OCI-LY7 (cell line): ENCODE results near the gene FBXL17. TPM values are rescaled to one million over a fixed set of nuclear protein-coding genes. Genes with fewer than 3 reads are reported as not detected.

Experiments used
- BruUV-seq: library from RNA; stranded (reverse); fragments of 400-500 nt; replicated peaks from 2 replicates; lab custom pipeline; 2021; lab: Mats Ljungman, UMichigan
- CTCF ChIA-PET: fragments of 300-600 bp; sonication (Branson Sonifier 250); formaldehyde crosslinking; loops from one replicate; lab custom pipeline; 2022; ENCODE audit warnings: antibody characterized with exemption; ENCODE audit not compliant: unreplicated experiment; lab: Charles Lee
- POLR2A ChIA-PET: fragments of 300-600 bp; sonication (Branson Sonifier 250); formaldehyde crosslinking; loops from one replicate; lab custom pipeline; 2022; ENCODE audit warnings: antibody characterized with exemption; lab: Charles Lee
- DNase-seq: peaks from one replicate; pipeline ENCODE4 v3.0.0-alpha.2; 2015; ENCODE audit warnings: low spot score
- H2AFZ ChIP-seq: fragments of 200-600 bp; sonication (generic), shearing (Covaris generic); 2 replicates; pipeline ENCODE4 v1.6.1; 2014; ENCODE audit warnings: mild to moderate bottlenecking, antibody characterized with exemption, low read length, moderate library complexity
- H3K27ac ChIP-seq: fragments of 200-600 bp; sonication (generic); 2 replicates; pipeline ENCODE4 v1.5.1; 2014; ENCODE audit warnings: mixed run types, low read depth, mild to moderate bottlenecking, moderate library complexity, low read length, inconsistent platforms; ENCODE audit not compliant: poor library complexity, severe bottlenecking
- H3K36me3 ChIP-seq: fragments of 200-600 bp; sonication (generic); 2 replicates; pipeline ENCODE4 v1.6.1; 2014; ENCODE audit warnings: mild to moderate bottlenecking, antibody characterized with exemption, low read length, moderate library complexity, mixed read lengths; ENCODE audit not compliant: insufficient read depth
- H3K4me1 ChIP-seq: fragments of 200-600 bp; sonication (generic); 2 replicates; pipeline ENCODE4 v1.5.1; 2014; ENCODE audit warnings: mild to moderate bottlenecking, low read length; ENCODE audit not compliant: insufficient read depth, poor library complexity, severe bottlenecking
- H3K4me2 ChIP-seq: fragments of 200-600 bp; sonication (generic); 2 replicates; pipeline ENCODE4 v1.6.1; 2014; ENCODE audit warnings: mild to moderate bottlenecking, low read length
- H3K4me3 ChIP-seq: fragments of 200-600 bp; sonication (generic); 2 replicates; pipeline ENCODE4 v1.5.1; 2014; ENCODE audit warnings: mild to moderate bottlenecking, low read depth, low read length; ENCODE audit not compliant: poor library complexity, severe bottlenecking
- H3K79me2 ChIP-seq: fragments of 200-600 bp; sonication (generic); 2 replicates; pipeline ENCODE4 v1.6.1; 2016; ENCODE audit warnings: low read depth, mild to moderate bottlenecking, low read length, moderate library complexity, mixed read lengths; ENCODE audit not compliant: insufficient read depth
- H3K9me2 ChIP-seq: fragments of 200-600 bp; sonication (generic); 2 replicates; pipeline ENCODE4 v1.6.1; 2016; ENCODE audit warnings: mild to moderate bottlenecking, low read length, mixed read lengths; ENCODE audit not compliant: insufficient read depth
- H3K9me3 ChIP-seq: fragments of 200-600 bp; sonication (generic); 2 replicates; pipeline ENCODE4 v1.6.1; 2014; ENCODE audit warnings: mild to moderate bottlenecking, mixed run types, low read length, mixed read lengths
- H4K20me1 ChIP-seq: fragments of 200-600 bp; sonication (generic); 2 replicates; pipeline ENCODE4 v1.6.1; 2014; ENCODE audit warnings: mild to moderate bottlenecking, antibody characterized with exemption, low read length, moderate library complexity, mixed read lengths; ENCODE audit not compliant: insufficient read depth
- EZH2phosphoT487 ChIP-seq: fragments of 200-600 bp; sonication (generic); IDR thresholded peaks from 2 replicates; pipeline ENCODE4 v1.6.1; 2018; ENCODE audit warnings: low read depth, borderline replicate concordance, mild to moderate bottlenecking, mixed run types, antibody characterized with exemption, low read length, moderate library complexity, mixed read lengths
- intact Hi-C: fragments of 100-400 bp; cut with micrococcal nuclease; formaldehyde crosslinking; loops from one replicate; pipeline ENCODE4 v1.10.0; 2022; ENCODE audit not compliant: unreplicated experiment
- total RNA-seq, 2 experiments: library from RNA; depleted of rRNA in 1 of 2; stranded (reverse); fragments of >200 nt in 1 of 2; shearing (Covaris generic) in 1 of 2; gene quantifications; 2 replicates each; pipeline ENCODE4 v1.2.3, GENCODE V29; 2014 to 2022
- TF ChIP-seq, protein P1 (sequence below): fragments of 200-600 bp; sonication (generic); conservative IDR thresholded peaks from 2 replicates; pipeline ENCODE4 v1.5.1; 2014; ENCODE audit warnings: mild to moderate bottlenecking, antibody characterized with exemption, low read length, moderate library complexity, mixed read lengths

The FBXL17 gene
- total RNA-seq, 2 experiments from 2014 or later: 10.2 to 21.6 TPM

DNA sequence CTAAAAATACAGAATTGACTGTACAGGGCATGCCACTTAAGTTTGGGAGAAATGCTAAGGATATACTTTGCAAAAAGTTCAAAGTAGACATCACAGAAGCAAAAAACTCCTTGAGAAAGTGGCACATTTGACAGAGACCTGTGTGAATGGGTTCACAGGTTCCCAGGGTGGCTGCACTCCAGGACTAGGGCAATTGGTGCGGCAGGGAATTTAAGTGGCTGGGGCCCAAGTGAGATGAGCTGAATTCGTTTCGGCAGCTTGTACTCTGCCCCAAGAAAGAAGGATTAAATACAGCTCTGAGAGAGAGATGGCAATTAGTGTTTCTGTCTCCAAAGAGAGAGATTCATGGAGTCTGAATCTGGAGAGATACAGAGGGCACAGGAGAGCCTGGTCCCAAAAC is 280.1 kb downstream of the FBXL17 start:
- POLR2A ChIA-PET: interaction anchor here (0.6 kb wide), 1 partner anchor 9 kb away, joined by 3 read pairs; no protein-coding TSS in a partner anchor
- intact Hi-C loops: no loop called here
- TF ChIP-seq, protein P1, sequence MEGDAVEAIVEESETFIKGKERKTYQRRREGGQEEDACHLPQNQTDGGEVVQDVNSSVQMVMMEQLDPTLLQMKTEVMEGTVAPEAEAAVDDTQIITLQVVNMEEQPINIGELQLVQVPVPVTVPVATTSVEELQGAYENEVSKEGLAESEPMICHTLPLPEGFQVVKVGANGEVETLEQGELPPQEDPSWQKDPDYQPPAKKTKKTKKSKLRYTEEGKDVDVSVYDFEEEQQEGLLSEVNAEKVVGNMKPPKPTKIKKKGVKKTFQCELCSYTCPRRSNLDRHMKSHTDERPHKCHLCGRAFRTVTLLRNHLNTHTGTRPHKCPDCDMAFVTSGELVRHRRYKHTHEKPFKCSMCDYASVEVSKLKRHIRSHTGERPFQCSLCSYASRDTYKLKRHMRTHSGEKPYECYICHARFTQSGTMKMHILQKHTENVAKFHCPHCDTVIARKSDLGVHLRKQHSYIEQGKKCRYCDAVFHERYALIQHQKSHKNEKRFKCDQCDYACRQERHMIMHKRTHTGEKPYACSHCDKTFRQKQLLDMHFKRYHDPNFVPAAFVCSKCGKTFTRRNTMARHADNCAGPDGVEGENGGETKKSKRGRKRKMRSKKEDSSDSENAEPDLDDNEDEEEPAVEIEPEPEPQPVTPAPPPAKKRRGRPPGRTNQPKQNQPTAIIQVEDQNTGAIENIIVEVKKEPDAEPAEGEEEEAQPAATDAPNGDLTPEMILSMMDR: no peak
- no peak for TF ChIP-seq EZH2phosphoT487

DNA sequence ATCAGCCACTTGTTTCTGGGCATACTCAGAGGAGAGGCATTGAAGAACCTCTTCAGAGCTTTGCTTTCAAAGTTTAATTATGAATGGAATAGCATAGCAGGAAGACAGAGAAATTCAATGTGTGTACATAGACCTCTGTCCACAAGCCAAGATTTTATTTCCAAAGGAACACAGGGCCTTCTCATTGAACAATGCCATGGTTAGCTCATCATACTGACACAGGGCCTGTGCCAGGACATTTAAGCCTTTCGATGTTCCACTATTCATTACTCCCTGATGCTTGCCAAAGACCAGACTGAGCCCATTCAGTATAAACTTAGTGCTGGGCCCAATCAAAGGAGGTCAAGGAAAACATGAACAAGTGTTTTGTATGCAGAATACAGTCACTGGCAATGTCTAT is 280.8 kb downstream of the FBXL17 start:
- H3K9me3 ChIP-seq: no peaks in the 10 kb centered on the region
- H3K4me1 ChIP-seq: no peaks in the 10 kb centered on the region
- intact Hi-C loops: no loop called here
- ChIA-PET POLR2A (interaction anchor here (0.6 to 1.0 kb wide), 2 partner anchors 10 to 124 kb away, joined by 3 read pairs; no protein-coding TSS in a partner anchor), CTCF (no interaction called here)
- no peak overlapping the region for H2AFZ ChIP-seq
- DNase-seq: no peak
- no peaks in the 10 kb centered on the region for H3K36me3 ChIP-seq
- no TSS peak for BruUV-seq
- no peak for TF ChIP-seq EZH2phosphoT487
- TF ChIP-seq, protein P1: no peak
- no peaks in the 10 kb centered on the region for H4K20me1 ChIP-seq
- no peaks in the 10 kb centered on the region for H3K9me2 ChIP-seq
- H3K27ac ChIP-seq: no peak overlapping the region
- H3K4me3 ChIP-seq: no peak overlapping the region
- no peaks in the 10 kb centered on the region for H3K79me2 ChIP-seq
- H3K4me2 ChIP-seq: no peak overlapping the region

More for the DNA sequence above, 280.1 kb downstream of the FBXL17 start:
- Histone ChIP-seq H3K27ac (no peak overlapping the region), H3K9me3 (no peaks in the 10 kb centered on the region), H4K20me1 (no peaks in the 10 kb centered on the region), H3K9me2 (no peaks in the 10 kb centered on the region), H3K4me3 (no peak overlapping the region), H2AFZ (no peak overlapping the region), H3K79me2 (no peaks in the 10 kb centered on the region), H3K4me1 (no peaks in the 10 kb centered on the region), H3K4me2 (no peak overlapping the region), H3K36me3 (no peaks in the 10 kb centered on the region)
- DNase-seq: no peak
- CTCF ChIA-PET: no interaction called here
- BruUV-seq: no TSS peak

DNA sequence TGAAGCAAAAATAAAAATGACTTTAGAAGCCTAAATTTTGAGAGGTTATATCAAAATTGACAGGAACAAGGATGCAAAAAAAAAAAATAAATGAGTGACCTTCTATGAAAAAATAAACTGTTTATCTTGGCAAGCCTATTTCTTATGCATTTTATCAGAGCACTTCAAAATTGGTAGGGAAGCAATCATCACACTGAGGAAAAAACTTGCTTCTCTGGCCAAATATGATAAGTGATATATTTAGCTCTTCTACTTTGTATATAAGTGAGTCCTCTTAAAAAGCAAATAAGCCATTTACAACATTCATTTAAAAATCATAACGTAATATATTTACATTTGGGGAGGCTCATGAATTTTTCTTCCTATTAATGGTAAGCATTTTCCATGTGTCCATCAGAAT is 287.1 kb downstream of the FBXL17 start:
- H3K4me3 ChIP-seq: no peak overlapping the region
- no peaks in the 10 kb centered on the region for H3K9me2 ChIP-seq
- no peak for DNase-seq
- intact Hi-C loops: no loop called here
- H4K20me1 ChIP-seq: no peaks in the 10 kb centered on the region
- no TSS peak for BruUV-seq
- no peaks in the 10 kb centered on the region for H3K9me3 ChIP-seq
- no peaks in the 10 kb centered on the region for H3K4me1 ChIP-seq
- no peak overlapping the region for H3K27ac ChIP-seq
- ChIA-PET CTCF (no interaction called here), POLR2A (interaction anchor here (0.7 to 1.0 kb wide), 2 partner anchors 17 to 76 kb away, joined by 3 read pairs; no protein-coding TSS in a partner anchor)
- no peak overlapping the region for H3K4me2 ChIP-seq
- TF ChIP-seq EZH2phosphoT487: no peak
- TF ChIP-seq, protein P1: no peak
- H3K79me2 ChIP-seq: no peaks in the 10 kb centered on the region
- no peaks in the 10 kb centered on the region for H3K36me3 ChIP-seq
- no peak overlapping the region for H2AFZ ChIP-seq
